ENCODE data around the gene VAPB. TPM values are rescaled to one million over a fixed set of nuclear protein-coding genes. Genes with fewer than 3 reads are reported as not detected.

VAPB gene
- total and polyA plus RNA-seq, 2 of the 4 experiments (the other 2 are of a cell fraction), result 9.1 to 26.0 TPM

DNA sequence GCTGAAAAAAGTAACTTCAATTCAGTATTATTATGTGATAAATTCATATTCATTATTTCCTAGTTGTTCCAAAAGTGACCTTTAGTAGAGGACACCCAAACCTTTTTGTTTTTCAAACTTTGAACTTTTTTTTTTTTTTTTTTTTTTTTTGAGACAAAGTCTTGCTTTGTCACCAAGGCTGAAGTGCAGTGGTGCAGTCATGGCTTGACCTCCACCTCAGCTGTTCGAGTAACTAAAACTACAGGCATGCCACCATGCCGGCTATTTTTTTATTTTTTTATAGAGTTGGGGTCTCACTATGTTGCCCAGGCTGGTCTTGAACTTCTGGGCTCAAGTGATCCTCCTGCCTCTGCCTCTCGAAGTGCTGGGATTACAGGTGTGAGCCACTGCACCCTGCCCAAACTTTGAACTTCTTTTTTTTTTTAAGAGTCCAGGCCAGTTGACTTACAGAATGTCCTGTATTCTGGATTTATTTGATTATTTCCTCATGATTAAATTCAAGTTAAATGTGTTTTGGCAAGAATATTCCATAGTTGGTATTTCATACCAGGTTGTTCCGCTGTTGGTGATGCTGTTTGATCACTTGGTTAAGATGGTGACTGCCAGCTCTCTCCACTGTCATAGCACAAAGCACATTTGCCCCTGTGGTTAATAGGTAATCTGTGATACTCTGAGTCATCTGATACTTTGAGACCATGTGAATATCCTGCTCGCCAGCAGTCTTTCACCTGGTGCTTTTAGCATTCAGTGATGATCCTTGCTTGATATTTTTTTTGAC, 48.0 kb downstream of the VAPB start:
- H2BK120ac ChIP-seq (ENCODE audit: low read depth, low read length), result no peak overlapping the region
- no peak overlapping the region for H4K5ac ChIP-seq (ENCODE audit: low read depth, low read length)
- H3K9me1 ChIP-seq (ENCODE audit: insufficient read depth, low read length), result peaks cover 32% of the 10 kb centered on the region
- H2BK5ac ChIP-seq (ENCODE audit: low read depth, low read length, poor library complexity, severe bottlenecking), result no peak overlapping the region
- no peak overlapping the region for H3K18ac ChIP-seq (ENCODE audit: low read depth, low read length)
- H4K91ac ChIP-seq (ENCODE audit: insufficient read depth, low read depth, low read length), result no peak overlapping the region
- DNase-seq, result no peak
- H3K14ac ChIP-seq (replicated peaks; ENCODE audit: low read depth, low read length), result no peak overlapping the region
- in situ Hi-C loops (cut with MboI; ENCODE audit: low sequenced_read_pairs), result loop anchor here (10.0 kb wide), 1 partner anchor 202 kb away; no protein-coding TSS in a partner anchor
- peaks cover 21% of the 10 kb centered on the region for H3K36me3 ChIP-seq (ENCODE audit: control insufficient read depth, insufficient read depth, low read length)
- no peak overlapping the region for H2AFZ ChIP-seq (replicated peaks; ENCODE audit: low read length, poor library complexity)
- CTCF ChIA-PET, result no interaction called here
- H2AK9ac ChIP-seq (replicated peaks; ENCODE audit: low read depth, low read length, poor library complexity), result no peak overlapping the region
- H3K4ac ChIP-seq (ENCODE audit: low read depth, low read length), result no peak overlapping the region
- H3K23ac ChIP-seq (ENCODE audit: low read depth, low read length), result no peak overlapping the region
- no TSS peak for BruUV-seq (replicated peaks)
- no peak overlapping the region for H2BK15ac ChIP-seq (ENCODE audit: low read depth, low read length)
- H3K9ac ChIP-seq (ENCODE audit: low read depth, low read length), result no peak overlapping the region
- H3K79me1 ChIP-seq (ENCODE audit: low read depth in 1 of 2, low read length in 2 of 2), result peaks cover 58 to 88% of the 10 kb centered on the region in 2 experiments
- no peak overlapping the region for H3K56ac ChIP-seq (ENCODE audit: extremely low read depth, insufficient read depth, low read length)
- no peaks in the 10 kb centered on the region for H3K9me3 ChIP-seq (ENCODE audit: control insufficient read depth, insufficient read depth, low read length)
- H2AK5ac ChIP-seq (ENCODE audit: low read depth, low read length), result no peak overlapping the region
- H3K27me3 ChIP-seq (ENCODE audit: control insufficient read depth, insufficient read depth, low read length), result no peaks in the 10 kb centered on the region
- no peak overlapping the region for H2BK20ac ChIP-seq (ENCODE audit: low read depth, low read length)
- TF ChIP-seq RFX5 (IDR thresholded peaks at IDR 0.05; ENCODE audit: low read depth, low read length), result no peak
- TF ChIP-seq RAD21 (IDR thresholded peaks at IDR 0.05; ENCODE audit: low read length), result no peak
- no peak for TF ChIP-seq MAFK (IDR thresholded peaks at IDR 0.05; ENCODE audit: low read depth, low read length)
- TF ChIP-seq BHLHE40 (IDR thresholded peaks at IDR 0.05; ENCODE audit: low read depth, low read length), result no peak
- no peak for TF ChIP-seq POLR2A (IDR thresholded peaks at IDR 0.05; ENCODE audit: low read depth, low read length)
- TF ChIP-seq CEBPB (IDR thresholded peaks at IDR 0.05; ENCODE audit: low read depth, low read length), result no peak
- TF ChIP-seq, protein P1, sequence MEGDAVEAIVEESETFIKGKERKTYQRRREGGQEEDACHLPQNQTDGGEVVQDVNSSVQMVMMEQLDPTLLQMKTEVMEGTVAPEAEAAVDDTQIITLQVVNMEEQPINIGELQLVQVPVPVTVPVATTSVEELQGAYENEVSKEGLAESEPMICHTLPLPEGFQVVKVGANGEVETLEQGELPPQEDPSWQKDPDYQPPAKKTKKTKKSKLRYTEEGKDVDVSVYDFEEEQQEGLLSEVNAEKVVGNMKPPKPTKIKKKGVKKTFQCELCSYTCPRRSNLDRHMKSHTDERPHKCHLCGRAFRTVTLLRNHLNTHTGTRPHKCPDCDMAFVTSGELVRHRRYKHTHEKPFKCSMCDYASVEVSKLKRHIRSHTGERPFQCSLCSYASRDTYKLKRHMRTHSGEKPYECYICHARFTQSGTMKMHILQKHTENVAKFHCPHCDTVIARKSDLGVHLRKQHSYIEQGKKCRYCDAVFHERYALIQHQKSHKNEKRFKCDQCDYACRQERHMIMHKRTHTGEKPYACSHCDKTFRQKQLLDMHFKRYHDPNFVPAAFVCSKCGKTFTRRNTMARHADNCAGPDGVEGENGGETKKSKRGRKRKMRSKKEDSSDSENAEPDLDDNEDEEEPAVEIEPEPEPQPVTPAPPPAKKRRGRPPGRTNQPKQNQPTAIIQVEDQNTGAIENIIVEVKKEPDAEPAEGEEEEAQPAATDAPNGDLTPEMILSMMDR (conservative IDR thresholded peaks at IDR 0.05; ENCODE audit: low read depth, low read length), result no peak
- no peak for TF ChIP-seq FOS (IDR thresholded peaks at IDR 0.05; ENCODE audit: low read depth, low read length)
- TF ChIP-seq ELK1 (IDR thresholded peaks at IDR 0.05; ENCODE audit: borderline replicate concordance, low read depth, low read length), result no peak
- TF ChIP-seq RCOR1 (IDR thresholded peaks at IDR 0.05; ENCODE audit: insufficient replicate concordance, low read length), result no peak
- TF ChIP-seq NFE2L2 (IDR thresholded peaks at IDR 0.05; ENCODE audit: low read depth, low read length), result no peak
- intact Hi-C loops (cut with micrococcal nuclease), result no loop called here
- no peak overlapping the region for H3K27ac ChIP-seq (ENCODE audit: insufficient read depth, low read length)
- WGBS, 2 experiments (ENCODE audit: extremely low coverage in 2 of 2, insufficient read length in 1 of 2), result no CpG with 5 or more reads among the region's 5 CpGs
- no peak overlapping the region for H3K4me3 ChIP-seq (ENCODE audit: insufficient read depth, low read depth, low read length)
- no peak overlapping the region for H3K4me2 ChIP-seq (ENCODE audit: low read depth, low read length)
- no peak overlapping the region for H4K8ac ChIP-seq (ENCODE audit: low read depth in 2 of 2, low read length in 2 of 2)
- H3K4me1 ChIP-seq (ENCODE audit: control insufficient read depth, insufficient read depth, low read length), result peaks cover 15% of the 10 kb centered on the region
- POLR2A ChIA-PET (ENCODE audit: unreplicated experiment), result no interaction called here
- no peak for ATAC-seq (ENCODE audit: low read depth)
- peaks cover 54% of the 10 kb centered on the region for H4K20me1 ChIP-seq (ENCODE audit: insufficient read depth, low read length)
- dilution Hi-C loops (cut with HindIII; ENCODE audit: low sequenced_read_pairs, unreplicated experiment), result no loop called here

Data from IMR-90 (cell line).